K562 (cell line): ENCODE data around the gene ZBTB16. TPM values are rescaled to one million over a fixed set of nuclear protein-coding genes. Genes with fewer than 3 reads are reported as not detected.

Experiments used
- ATAC-seq: fragments of 200-7000 bp; cut with Tn5 transposase; 3 replicates; pipeline ENCODE4 v1.9.1; 2020; ENCODE audit warnings: moderate library complexity
- BruUV-seq: library from RNA; stranded (reverse); fragments of 400-500 nt; replicated peaks from 2 replicates; lab custom pipeline; 2021; lab: Mats Ljungman, UMichigan
- CTCF ChIA-PET: fragments of 300-600 bp; formaldehyde crosslinking; extraction: SDS; loops from one replicate; lab custom pipeline; 2021; ENCODE audit warnings: low intra/inter-chr PET ratio; lab: Yijun Ruan, JAX
- POLR2A ChIA-PET: fragments of 300-600, 350-650 bp; sonication (Branson Sonifier 250); formaldehyde crosslinking; extraction: SDS; loops from one replicate; lab custom pipeline; 2021; ENCODE audit warnings: antibody characterized with exemption, inconsistent platforms; lab: Yijun Ruan, JAX
- DNase-seq, 4 experiments: peaks; one replicate each; pipeline versions ENCODE4 v3.0.0 to v3.0.0-alpha.2; 2011 to 2018; ENCODE audit warnings: low spot score in 3 of 4, mixed read lengths in 3 of 4; ENCODE audit errors: extremely low read depth in 1 of 4
- FAIRE-seq: peaks from 2 replicates; lab custom pipeline; 2011; peaks lifted over from hg19 to GRCh38; lab: Jason Lieb, UNC
- H2AFZ ChIP-seq: 2 replicates; pipeline ENCODE4 v1.6.0; 2011; ENCODE audit warnings: low read depth, low read length, control low read depth, inconsistent platforms
- H3K27ac ChIP-seq: fragments of 200-600 bp; 3 replicates; pipeline ENCODE4 v1.8.0; 2011; ENCODE audit warnings: low read depth, mild to moderate bottlenecking, control low read depth, inconsistent platforms, low read length, moderate library complexity, mixed read lengths; ENCODE audit errors: extremely low read depth
- H3K27me3 ChIP-seq, 2 experiments: fragments of 300-600 bp in 1 of 2; 2 replicates in 1 of 2; 3 replicates in 1 of 2; pipeline versions ENCODE4 v1.6.0 to v1.8.0; 2011; ENCODE audit warnings: inconsistent platforms in 2 of 2, low read length in 2 of 2, mild to moderate bottlenecking in 1 of 2, mixed read lengths in 1 of 2, moderate library complexity in 1 of 2; ENCODE audit not compliant: control insufficient read depth in 2 of 2, insufficient read depth in 2 of 2
- H3K36me3 ChIP-seq: fragments of 300-600 bp; 3 replicates; pipeline ENCODE4 v1.8.0; 2011; ENCODE audit warnings: mild to moderate bottlenecking, low read length, inconsistent platforms; ENCODE audit not compliant: control insufficient read depth, insufficient read depth
- H3K4me1 ChIP-seq, 2 experiments: fragments of 200-600 bp in 1 of 2; replicated peaks in 1 of 2; 2 replicates in 1 of 2; 3 replicates in 1 of 2; pipeline versions ENCODE4 v1.5.1 to v1.8.0; 2011; ENCODE audit warnings: inconsistent platforms in 2 of 2, low read length in 2 of 2, mild to moderate bottlenecking in 1 of 2, mixed read lengths in 1 of 2, moderate library complexity in 1 of 2; ENCODE audit not compliant: control insufficient read depth in 2 of 2, insufficient read depth in 2 of 2
- H3K4me2 ChIP-seq: 2 replicates; pipeline ENCODE4 v1.6.1; 2011; ENCODE audit warnings: low read length, control low read depth, inconsistent platforms, mixed read lengths; ENCODE audit not compliant: insufficient read depth
- H3K4me3 ChIP-seq: fragments of 200-600 bp; sonication (generic), shearing (Covaris generic); 2 replicates; pipeline ENCODE4 v1.5.1; 2016; ENCODE audit warnings: control low read depth, inconsistent platforms
- H3K79me2 ChIP-seq: fragments of 200-600 bp; 3 replicates; pipeline ENCODE4 v1.8.0; 2011; ENCODE audit warnings: low read length, inconsistent platforms; ENCODE audit not compliant: control insufficient read depth, insufficient read depth
- H3K9ac ChIP-seq, 2 experiments: 2 replicates each; pipeline versions ENCODE4 v1.6.0 to v1.6.1; 2011; ENCODE audit warnings: low read depth in 2 of 2, low read length in 2 of 2, control low read depth in 1 of 2, inconsistent platforms in 1 of 2, mild to moderate bottlenecking in 1 of 2, mixed read lengths in 1 of 2; ENCODE audit not compliant: insufficient read depth in 1 of 2
- H3K9me1 ChIP-seq: one replicate; pipeline ENCODE4 v1.6.0; 2011; ENCODE audit warnings: inconsistent platforms, mild to moderate bottlenecking, low read length, moderate library complexity; ENCODE audit not compliant: control insufficient read depth, insufficient read depth
- H3K9me3 ChIP-seq: replicated peaks from 2 replicates; pipeline ENCODE4 v1.5.1; 2011; ENCODE audit warnings: low read depth, low read length, inconsistent platforms; ENCODE audit not compliant: control insufficient read depth, insufficient read depth
- H4K20me1 ChIP-seq: replicated peaks from 2 replicates; pipeline ENCODE4 v1.6.1; 2011; ENCODE audit warnings: low read length, inconsistent platforms, mixed read lengths; ENCODE audit not compliant: control insufficient read depth, insufficient read depth
- ARID2 ChIP-seq: fragments of 450-650 bp; IDR thresholded peaks from 2 replicates; pipeline ENCODE4 v1.6.1; 2017; ENCODE audit warnings: antibody characterized with exemption, mild to moderate bottlenecking
- COPS2 ChIP-seq: fragments of 450-650 bp; conservative IDR thresholded peaks from 2 replicates; pipeline ENCODE4 v1.6.1; 2016; ENCODE audit warnings: mild to moderate bottlenecking, moderate library complexity
- CREB1 ChIP-seq, 2 experiments: sonication (generic) in 1 of 2; formaldehyde crosslinking in 1 of 2; IDR thresholded peaks; 2 replicates each; pipeline versions ENCODE4 v1.6.1 to v1.8.0; 2012 to 2022; ENCODE audit warnings: inconsistent platforms in 1 of 2, mild to moderate bottlenecking in 1 of 2, missing genetic modification reagents in 1 of 2, moderate library complexity in 1 of 2
- ELF2 ChIP-seq: fragments of 250-450 bp; sonication (Bioruptor Pico); IDR thresholded peaks from 2 replicates; pipeline ENCODE4 v1.5.0; 2021; ENCODE audit warnings: mild to moderate bottlenecking
- GATAD2A ChIP-seq: fragments of 450-650 bp; IDR thresholded peaks from 2 replicates; pipeline ENCODE4 v1.6.1; 2017
- HDAC3 ChIP-seq: fragments of 450-650 bp; IDR thresholded peaks from 2 replicates; pipeline ENCODE4 v1.6.1; 2018; ENCODE audit warnings: borderline replicate concordance, mild to moderate bottlenecking, moderate library complexity; ENCODE audit not compliant: partially characterized antibody
- HNRNPLL ChIP-seq: fragments of 200-400 bp; formaldehyde crosslinking; IDR thresholded peaks from 2 replicates; pipeline ENCODE4 v1.6.1; 2017; ENCODE audit warnings: low read length, low read depth, mild to moderate bottlenecking; ENCODE audit not compliant: poor library complexity, severe bottlenecking
- KDM4B ChIP-seq, 2 experiments: fragments of 450-650 bp in 1 of 2; sonication (generic) in 1 of 2; IDR thresholded peaks; 2 replicates each; pipeline ENCODE4 v1.6.1; 2016 to 2017; ENCODE audit warnings: borderline replicate concordance in 2 of 2, antibody characterized with exemption in 1 of 2, low read depth in 1 of 2, mild to moderate bottlenecking in 1 of 2
- SAP30 ChIP-seq: fragments of 200-600 bp; sonication (generic); IDR thresholded peaks from 2 replicates; pipeline ENCODE4 v1.6.1; 2012; ENCODE audit warnings: borderline replicate concordance, low read depth, mild to moderate bottlenecking, moderate library complexity, low read length, control low read depth, inconsistent platforms; ENCODE audit not compliant: insufficient read depth, poor library complexity, severe bottlenecking
- SIRT6 ChIP-seq: IDR thresholded peaks from one replicate; pipeline ENCODE4 v1.6.1; 2012; ENCODE audit warnings: low read depth, mild to moderate bottlenecking, control low read depth, inconsistent platforms, low read length, moderate library complexity
- SMARCB1 ChIP-seq: IDR thresholded peaks from 2 replicates; pipeline ENCODE4 v1.6.1; 2011; ENCODE audit warnings: improper control_type of control experiment, low read depth; ENCODE audit not compliant: insufficient read length
- SRF ChIP-seq, 2 experiments: fragments of 250-450, 450-650 bp in 1 of 2; sonication (Bioruptor Pico) in 1 of 2; sonication (generic) in 1 of 2; formaldehyde crosslinking; IDR thresholded peaks; 2 replicates each; pipeline versions ENCODE4 v1.5.0 to v1.5.1; 2020 to 2022; ENCODE audit warnings: mild to moderate bottlenecking in 1 of 2, missing genetic modification reagents in 1 of 2
- U2AF1 ChIP-seq: fragments of 200-400 bp; formaldehyde crosslinking; optimal IDR thresholded peaks from 2 replicates; pipeline ENCODE3; 2017; ENCODE audit warnings: mild to moderate bottlenecking, low read depth, low read length, moderate library complexity
- ZNF408 ChIP-seq: fragments of 250-450 bp; sonication (Bioruptor Pico); IDR thresholded peaks from 2 replicates; pipeline ENCODE4 v1.4.0; 2020; ENCODE audit warnings: low read depth, mild to moderate bottlenecking, moderate library complexity
- ZNF561 ChIP-seq: fragments of 450-650 bp; formaldehyde crosslinking; conservative IDR thresholded peaks from 2 replicates; pipeline ENCODE4 v1.4.0; 2020; ENCODE audit warnings: mild to moderate bottlenecking, moderate library complexity
- WGBS: fragments of 100-300 bp; shearing (Covaris generic); methylation state at CpG from one replicate; pipeline ENCODE4 v1.1.6; 2016; ENCODE audit warnings: low coverage, mixed read lengths; ENCODE audit not compliant: insufficient coverage; ENCODE audit errors: missing lambda C conversion rate; 5-methylcytosine and 5-hydroxymethylcytosine counted together
- in situ Hi-C: fragments of 300-500 bp; cut with MboI; formaldehyde crosslinking; loops from 4 replicates; pipeline ENCODE4 v1.15.0; 2018; ENCODE audit warnings: inconsistent platforms, mixed read lengths
- intact Hi-C: fragments of 100-400 bp; cut with micrococcal nuclease; formaldehyde crosslinking; loops from 2 replicates; pipeline ENCODE4 v1.14.2; 2022
- polyA plus RNA-seq, 8 experiments: library from polyadenylated mRNA; depleted of rRNA in 4 of 8; stranded (reverse) in 5 of 8; unstranded in 3 of 8; fragments of >200 nt; fragmentation: Nextera tagmentation in 2 of 8; fragmentation: Illumina TruSeq in 1 of 8; extraction: Ambion mirVana in 2 of 8; extraction: Trizol in 1 of 8; gene quantifications; 2 replicates each; pipeline versions ENCODE4 v1.2.1 to v1.2.3, GENCODE V29; 2011 to 2014; ENCODE audit warnings: inconsistent platforms in 1 of 8, missing spikeins in 1 of 8
- total RNA-seq, 7 experiments: library from RNA; depleted of rRNA in 6 of 7; stranded (reverse); fragments of >200 nt in 6 of 7; fragmentation: Illumina TruSeq in 2 of 7; extraction: Trizol in 2 of 7; gene quantifications; 2 replicates each; pipeline versions ENCODE4 v1.2.1 to v1.2.3, GENCODE V29; 2011 to 2021; ENCODE audit warnings: low replicate concordance in 1 of 7
- TF ChIP-seq, protein P1 (sequence below): fragments of 250-450 bp; sonication (Bioruptor Pico); IDR thresholded peaks from 2 replicates; pipeline ENCODE4 v1.8.0; 2021; ENCODE audit warnings: borderline replicate concordance, mild to moderate bottlenecking, moderate library complexity; ENCODE audit not compliant: poor library complexity, severe bottlenecking
- TF ChIP-seq, protein P2 (sequence below), 2 experiments: fragments of 450-650 bp; IDR thresholded peaks; 2 replicates each; pipeline ENCODE4 v1.6.1; 2016

ZBTB16 gene
- total and polyA plus RNA-seq, 9 of the 15 experiments (the other 6 are each of a cell fraction or from before 2014, with no cell fraction given): 0.06 to 0.40 (median 0.24) TPM; not detected in 4

DNA sequence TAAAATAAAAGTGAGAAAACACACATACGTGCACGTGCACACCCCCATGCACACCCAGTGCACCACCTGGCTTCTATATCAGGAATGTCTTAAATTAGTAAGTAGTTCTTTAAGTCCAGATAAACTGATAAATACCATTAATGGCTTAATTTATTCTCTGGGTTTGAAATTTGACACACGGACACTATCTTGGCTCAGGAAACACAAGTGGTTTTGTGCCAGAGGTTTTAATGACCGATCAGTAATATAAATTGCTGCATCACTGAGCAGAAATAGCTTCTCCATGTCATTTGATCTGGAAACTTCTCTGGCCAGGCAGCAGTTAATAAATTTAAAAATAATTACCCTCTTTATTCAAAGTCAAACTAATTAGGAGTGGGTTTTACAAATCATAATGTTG is 135.2 kb downstream of the ZBTB16 start:
- no peaks in the 10 kb centered on the region for H3K79me2 ChIP-seq
- ChIA-PET POLR2A (interaction anchor here (2.8 kb wide), 1 partner anchor 11 kb away, joined by 14 read pairs; no protein-coding TSS in a partner anchor), CTCF (no interaction called here)
- H3K27me3 ChIP-seq: no peaks in the 10 kb centered on the region
- no peaks in the 10 kb centered on the region for H3K36me3 ChIP-seq
- H3K4me3 ChIP-seq: no peak overlapping the region
- peaks cover 2 to 5% of the 10 kb centered on the region in 2 experiments; a peak in 3 of 5 replicates for H3K4me1 ChIP-seq
- FAIRE-seq (no peak), DNase-seq (no peak), ATAC-seq (no peak)
- no peak overlapping the region for H3K4me2 ChIP-seq
- H3K9ac ChIP-seq: no peak overlapping the region
- in situ Hi-C loops (no loop called here), intact Hi-C loops (loop anchor here (5.0 to 10.0 kb wide), 3 partner anchors 47 to 200 kb away; no protein-coding TSS in a partner anchor)
- H3K9me3 ChIP-seq: peaks cover 3% of the 10 kb centered on the region
- no peak overlapping the region for H3K27ac ChIP-seq
- no peaks in the 10 kb centered on the region for H3K9me1 ChIP-seq
- H2AFZ ChIP-seq: 0 out of 2 replicates have a peak overlapping the region, but pooled peaks have one; percentile 1
- WGBS: 52% methylated on average over 4 of the region's 4 CpGs
- no TSS peak for BruUV-seq
- H4K20me1 ChIP-seq: no peaks in the 10 kb centered on the region
- TF ChIP-seq HNRNPLL: no peak
- TF ChIP-seq U2AF1: no peak
- no peak for TF ChIP-seq CREB1 (IDR thresholded peaks at IDR 0.05)
- no peak for TF ChIP-seq CREB1 (CRISPR knock-in tag; IDR thresholded peaks at IDR 0.05)
- no peak for TF ChIP-seq ELF2 (CRISPR knock-in tag)
- TF ChIP-seq SAP30: no peak
- no peak for TF ChIP-seq SRF (CRISPR knock-in tag; IDR thresholded peaks at IDR 0.05)
- TF ChIP-seq GATAD2A: no peak
- TF ChIP-seq SMARCB1: no peak
- no peak for TF ChIP-seq KDM4B (IDR thresholded peaks at IDR 0.05; ENCODE audit: borderline replicate concordance in 2 of 2, low read depth in 1 of 2)
- TF ChIP-seq ZNF408 (CRISPR knock-in tag): no peak
- no peak for TF ChIP-seq ARID2
- TF ChIP-seq, protein P1, sequence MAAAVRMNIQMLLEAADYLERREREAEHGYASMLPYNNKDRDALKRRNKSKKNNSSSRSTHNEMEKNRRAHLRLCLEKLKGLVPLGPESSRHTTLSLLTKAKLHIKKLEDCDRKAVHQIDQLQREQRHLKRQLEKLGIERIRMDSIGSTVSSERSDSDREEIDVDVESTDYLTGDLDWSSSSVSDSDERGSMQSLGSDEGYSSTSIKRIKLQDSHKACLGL (CRISPR knock-in tag): no peak
- no peak for TF ChIP-seq SIRT6
- no peak for TF ChIP-seq COPS2
- no peak for TF ChIP-seq HDAC3
- TF ChIP-seq, protein P2, sequence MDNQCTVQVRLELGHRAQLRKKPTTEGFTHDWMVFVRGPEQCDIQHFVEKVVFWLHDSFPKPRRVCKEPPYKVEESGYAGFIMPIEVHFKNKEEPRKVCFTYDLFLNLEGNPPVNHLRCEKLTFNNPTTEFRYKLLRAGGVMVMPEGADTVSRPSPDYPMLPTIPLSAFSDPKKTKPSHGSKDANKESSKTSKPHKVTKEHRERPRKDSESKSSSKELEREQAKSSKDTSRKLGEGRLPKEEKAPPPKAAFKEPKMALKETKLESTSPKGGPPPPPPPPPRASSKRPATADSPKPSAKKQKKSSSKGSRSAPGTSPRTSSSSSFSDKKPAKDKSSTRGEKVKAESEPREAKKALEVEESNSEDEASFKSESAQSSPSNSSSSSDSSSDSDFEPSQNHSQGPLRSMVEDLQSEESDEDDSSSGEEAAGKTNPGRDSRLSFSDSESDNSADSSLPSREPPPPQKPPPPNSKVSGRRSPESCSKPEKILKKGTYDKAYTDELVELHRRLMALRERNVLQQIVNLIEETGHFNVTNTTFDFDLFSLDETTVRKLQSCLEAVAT (IDR thresholded peaks at IDR 0.05): no peak
- no peak for TF ChIP-seq ZNF561
